Measurements from ENCODE around the gene RRP12.
A peak's percentile ranks its signal among the peaks of the same experiment; 100 is the strongest.

DNA sequence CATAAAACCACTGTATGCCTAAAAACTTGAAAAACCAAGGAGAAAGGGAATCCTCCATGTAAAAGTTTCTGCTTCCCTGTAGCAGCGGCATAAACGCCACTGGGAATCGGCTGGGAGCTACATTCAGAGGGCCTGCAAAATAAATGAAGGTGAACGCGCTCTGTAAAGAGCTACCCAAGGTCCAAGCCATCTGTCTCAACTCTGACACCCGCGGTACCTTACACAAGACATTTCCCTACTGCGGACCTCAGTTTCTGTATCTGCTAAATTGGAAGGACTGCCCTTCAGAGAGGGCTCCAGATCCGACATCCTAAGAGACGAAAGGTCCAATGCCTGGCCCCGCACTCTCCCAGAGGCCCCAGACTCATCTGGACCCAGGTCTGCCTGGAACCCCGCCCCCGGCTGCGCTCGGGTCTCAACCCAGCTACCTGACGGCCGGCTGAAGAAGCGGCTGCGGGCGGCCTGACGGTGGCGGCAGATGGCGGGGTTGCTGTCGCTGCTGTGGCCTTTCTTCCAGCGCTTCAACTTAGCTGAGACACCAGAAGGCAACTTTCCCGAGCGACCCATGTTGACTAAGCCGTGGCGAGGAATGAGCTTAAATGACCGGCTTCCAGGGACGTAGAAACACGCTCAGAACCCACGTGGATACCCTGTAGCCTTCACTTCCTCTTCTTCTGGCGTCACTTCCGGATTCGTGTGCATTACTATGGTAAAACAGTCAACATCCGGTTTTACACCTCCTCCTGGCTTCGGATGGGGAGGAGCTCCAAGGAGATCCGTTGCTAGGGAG, at the start of gene RRP12:
- TF ChIP-seq, protein P1, sequence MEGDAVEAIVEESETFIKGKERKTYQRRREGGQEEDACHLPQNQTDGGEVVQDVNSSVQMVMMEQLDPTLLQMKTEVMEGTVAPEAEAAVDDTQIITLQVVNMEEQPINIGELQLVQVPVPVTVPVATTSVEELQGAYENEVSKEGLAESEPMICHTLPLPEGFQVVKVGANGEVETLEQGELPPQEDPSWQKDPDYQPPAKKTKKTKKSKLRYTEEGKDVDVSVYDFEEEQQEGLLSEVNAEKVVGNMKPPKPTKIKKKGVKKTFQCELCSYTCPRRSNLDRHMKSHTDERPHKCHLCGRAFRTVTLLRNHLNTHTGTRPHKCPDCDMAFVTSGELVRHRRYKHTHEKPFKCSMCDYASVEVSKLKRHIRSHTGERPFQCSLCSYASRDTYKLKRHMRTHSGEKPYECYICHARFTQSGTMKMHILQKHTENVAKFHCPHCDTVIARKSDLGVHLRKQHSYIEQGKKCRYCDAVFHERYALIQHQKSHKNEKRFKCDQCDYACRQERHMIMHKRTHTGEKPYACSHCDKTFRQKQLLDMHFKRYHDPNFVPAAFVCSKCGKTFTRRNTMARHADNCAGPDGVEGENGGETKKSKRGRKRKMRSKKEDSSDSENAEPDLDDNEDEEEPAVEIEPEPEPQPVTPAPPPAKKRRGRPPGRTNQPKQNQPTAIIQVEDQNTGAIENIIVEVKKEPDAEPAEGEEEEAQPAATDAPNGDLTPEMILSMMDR (IDR thresholded peaks at IDR 0.05) = peak in 1 of 6 experiments; percentile 18
- TF ChIP-seq POLR2A (IDR thresholded peaks at IDR 0.05) = peak in 1 of 4 donors; percentile 43

All from esophagus squamous epithelium (tissue), 4 donors.